Astrocyte (in vitro differentiated cells and primary cell): ENCODE results near the gene DIAPH3.

Experiments used
- EZH2 ChIP-seq: IDR thresholded peaks from 2 replicates; pipeline ENCODE4 v1.6.1; 2012; ENCODE audit warnings: mild to moderate bottlenecking, low read length, inconsistent platforms; ENCODE audit not compliant: insufficient read depth
- TF ChIP-seq, protein P1 (sequence below): IDR thresholded peaks from 2 replicates; pipeline ENCODE4 v1.5.1; 2011; ENCODE audit warnings: low read depth, mild to moderate bottlenecking, inconsistent platforms, low read length, moderate library complexity; ENCODE audit not compliant: insufficient read depth

DNA sequence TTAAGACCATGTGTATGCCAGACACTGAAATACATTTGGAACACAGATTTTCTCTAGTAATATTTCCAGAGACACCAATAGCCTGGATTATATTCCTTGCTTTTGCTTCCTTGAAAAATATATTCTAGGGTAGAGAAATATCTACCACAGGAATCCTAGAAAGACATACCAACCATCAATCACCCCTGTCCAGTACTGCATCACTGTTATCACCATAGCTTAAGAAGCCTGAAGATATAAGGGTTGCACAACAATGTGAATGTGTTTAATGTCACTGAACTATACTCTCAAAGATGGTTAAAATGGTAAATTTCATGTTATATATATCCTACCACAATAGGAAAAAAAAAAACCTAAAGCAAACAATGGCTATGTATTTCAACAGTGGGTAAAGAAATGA is 163.6 kb downstream of the DIAPH3 start:
- TF ChIP-seq, protein P1, sequence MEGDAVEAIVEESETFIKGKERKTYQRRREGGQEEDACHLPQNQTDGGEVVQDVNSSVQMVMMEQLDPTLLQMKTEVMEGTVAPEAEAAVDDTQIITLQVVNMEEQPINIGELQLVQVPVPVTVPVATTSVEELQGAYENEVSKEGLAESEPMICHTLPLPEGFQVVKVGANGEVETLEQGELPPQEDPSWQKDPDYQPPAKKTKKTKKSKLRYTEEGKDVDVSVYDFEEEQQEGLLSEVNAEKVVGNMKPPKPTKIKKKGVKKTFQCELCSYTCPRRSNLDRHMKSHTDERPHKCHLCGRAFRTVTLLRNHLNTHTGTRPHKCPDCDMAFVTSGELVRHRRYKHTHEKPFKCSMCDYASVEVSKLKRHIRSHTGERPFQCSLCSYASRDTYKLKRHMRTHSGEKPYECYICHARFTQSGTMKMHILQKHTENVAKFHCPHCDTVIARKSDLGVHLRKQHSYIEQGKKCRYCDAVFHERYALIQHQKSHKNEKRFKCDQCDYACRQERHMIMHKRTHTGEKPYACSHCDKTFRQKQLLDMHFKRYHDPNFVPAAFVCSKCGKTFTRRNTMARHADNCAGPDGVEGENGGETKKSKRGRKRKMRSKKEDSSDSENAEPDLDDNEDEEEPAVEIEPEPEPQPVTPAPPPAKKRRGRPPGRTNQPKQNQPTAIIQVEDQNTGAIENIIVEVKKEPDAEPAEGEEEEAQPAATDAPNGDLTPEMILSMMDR, result no peak
- no peak for TF ChIP-seq EZH2
